ENCODE measurements around the gene RDX.

RDX gene

DNA sequence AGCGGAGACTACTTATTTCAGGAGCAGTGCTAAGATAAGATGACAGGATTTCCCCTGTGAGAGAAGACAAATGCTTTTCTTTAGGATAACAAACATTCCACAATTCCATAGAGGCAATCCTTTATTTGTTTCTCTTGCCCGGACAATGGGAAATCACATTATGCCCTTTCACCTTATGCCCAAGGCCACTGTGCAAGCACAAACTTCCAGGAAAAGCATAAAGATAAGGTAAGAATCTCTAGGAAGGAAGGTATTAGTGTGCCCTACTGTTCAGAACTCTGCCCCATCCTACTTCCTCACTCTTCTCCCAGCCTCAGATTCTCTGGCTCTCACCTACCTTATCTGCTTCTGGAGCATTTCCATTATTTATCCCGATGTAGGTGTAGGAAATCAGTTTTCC, 23.1 kb upstream of the RDX start:
- no peaks in the 10 kb centered on the region for H4K20me1 ChIP-seq (ENCODE audit: control insufficient read depth, insufficient read depth, low read depth, low read length)
- H3K79me2 ChIP-seq (ENCODE audit: control insufficient read depth, low read length): no peaks in the 10 kb centered on the region
- H3K9me3 ChIP-seq (ENCODE audit: control insufficient read depth, insufficient read depth, low read length): no peaks in the 10 kb centered on the region
- no peak overlapping the region for H3K27ac ChIP-seq (ENCODE audit: low read depth, low read length)
- TF ChIP-seq, protein P1, sequence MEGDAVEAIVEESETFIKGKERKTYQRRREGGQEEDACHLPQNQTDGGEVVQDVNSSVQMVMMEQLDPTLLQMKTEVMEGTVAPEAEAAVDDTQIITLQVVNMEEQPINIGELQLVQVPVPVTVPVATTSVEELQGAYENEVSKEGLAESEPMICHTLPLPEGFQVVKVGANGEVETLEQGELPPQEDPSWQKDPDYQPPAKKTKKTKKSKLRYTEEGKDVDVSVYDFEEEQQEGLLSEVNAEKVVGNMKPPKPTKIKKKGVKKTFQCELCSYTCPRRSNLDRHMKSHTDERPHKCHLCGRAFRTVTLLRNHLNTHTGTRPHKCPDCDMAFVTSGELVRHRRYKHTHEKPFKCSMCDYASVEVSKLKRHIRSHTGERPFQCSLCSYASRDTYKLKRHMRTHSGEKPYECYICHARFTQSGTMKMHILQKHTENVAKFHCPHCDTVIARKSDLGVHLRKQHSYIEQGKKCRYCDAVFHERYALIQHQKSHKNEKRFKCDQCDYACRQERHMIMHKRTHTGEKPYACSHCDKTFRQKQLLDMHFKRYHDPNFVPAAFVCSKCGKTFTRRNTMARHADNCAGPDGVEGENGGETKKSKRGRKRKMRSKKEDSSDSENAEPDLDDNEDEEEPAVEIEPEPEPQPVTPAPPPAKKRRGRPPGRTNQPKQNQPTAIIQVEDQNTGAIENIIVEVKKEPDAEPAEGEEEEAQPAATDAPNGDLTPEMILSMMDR (IDR thresholded peaks at IDR 0.05; ENCODE audit: low read depth, low read length, poor library complexity, severe bottlenecking): no peak
- no peak for TF ChIP-seq EZH2phosphoT487 (IDR thresholded peaks at IDR 0.05; ENCODE audit: borderline replicate concordance, low read length)
- H3K4me2 ChIP-seq (ENCODE audit: low read length): no peak overlapping the region
- H3K9me2 ChIP-seq (replicated peaks; ENCODE audit: control insufficient read depth, low read length): no peaks in the 10 kb centered on the region
- H3K4me3 ChIP-seq (ENCODE audit: low read length): no peak overlapping the region
- H3K4me1 ChIP-seq (ENCODE audit: control insufficient read depth, low read length): peaks cover 15% of the 10 kb centered on the region
- H3K27me3 ChIP-seq (ENCODE audit: control insufficient read depth, low read length): 0 out of 2 replicates have a peak, but pooled peaks cover 2% of the 10 kb centered on the region
- no peaks in the 10 kb centered on the region for H3K36me3 ChIP-seq (ENCODE audit: control insufficient read depth, low read length)
- H3F3A ChIP-seq (ENCODE audit: control insufficient read depth, insufficient read depth): no peaks in the 10 kb centered on the region

DNA sequence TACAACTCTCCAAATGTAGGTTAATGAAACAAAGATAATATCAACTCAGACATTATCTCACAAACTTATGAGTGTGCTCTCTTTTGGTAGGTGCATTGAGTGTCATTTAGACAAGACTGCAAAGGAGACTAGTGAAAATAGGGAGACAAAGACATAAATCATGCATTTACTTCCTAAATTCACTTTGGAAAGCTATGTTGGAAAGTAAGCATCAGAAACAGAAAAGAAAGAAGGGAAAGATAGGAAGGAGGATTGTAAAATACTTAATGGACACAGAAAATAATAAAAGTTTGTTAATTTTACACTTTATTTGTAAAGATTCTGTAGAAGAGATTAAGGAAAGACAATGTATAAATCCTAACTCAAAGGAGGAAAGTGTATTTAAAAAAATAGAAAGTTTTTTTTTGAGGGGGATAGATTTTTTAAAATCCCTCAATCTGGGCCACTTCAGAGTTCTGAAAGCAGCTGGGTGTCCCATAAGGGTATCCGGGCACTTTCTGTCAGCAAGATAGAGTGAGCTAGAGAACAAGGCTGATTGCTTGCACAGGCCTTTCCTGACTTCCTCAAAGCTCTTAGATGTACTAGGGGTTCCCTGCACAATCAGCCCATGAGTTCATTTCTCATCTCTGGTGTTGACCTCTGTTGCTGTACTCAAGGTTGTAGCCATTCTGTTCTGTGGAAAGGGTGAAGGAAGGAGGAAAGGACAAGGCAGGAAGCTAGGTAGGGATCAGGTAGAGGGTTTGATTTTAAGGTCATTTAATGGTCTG, 22.4 kb upstream of the RDX start:
- no peaks in the 10 kb centered on the region for H3F3A ChIP-seq (ENCODE audit: control insufficient read depth, insufficient read depth)
- H3K79me2 ChIP-seq (ENCODE audit: control insufficient read depth, low read length): no peaks in the 10 kb centered on the region
- no peak overlapping the region for H3K4me2 ChIP-seq (ENCODE audit: low read length)
- no peak overlapping the region for H3K27ac ChIP-seq (ENCODE audit: low read depth, low read length)
- no peaks in the 10 kb centered on the region for H3K36me3 ChIP-seq (ENCODE audit: control insufficient read depth, low read length)
- no peaks in the 10 kb centered on the region for H3K9me2 ChIP-seq (replicated peaks; ENCODE audit: control insufficient read depth, low read length)
- 0 out of 2 replicates have a peak, but pooled peaks cover 2% of the 10 kb centered on the region for H3K27me3 ChIP-seq (ENCODE audit: control insufficient read depth, low read length)
- no peaks in the 10 kb centered on the region for H4K20me1 ChIP-seq (ENCODE audit: control insufficient read depth, insufficient read depth, low read depth, low read length)
- no peak overlapping the region for H3K4me3 ChIP-seq (ENCODE audit: low read length)
- TF ChIP-seq, protein P1 (IDR thresholded peaks at IDR 0.05; ENCODE audit: low read depth, low read length, poor library complexity, severe bottlenecking): no peak
- TF ChIP-seq EZH2phosphoT487 (IDR thresholded peaks at IDR 0.05; ENCODE audit: borderline replicate concordance, low read length): no peak
- peaks cover 15% of the 10 kb centered on the region for H3K4me1 ChIP-seq (ENCODE audit: control insufficient read depth, low read length)
- H3K9me3 ChIP-seq (ENCODE audit: control insufficient read depth, insufficient read depth, low read length): no peaks in the 10 kb centered on the region

DNA sequence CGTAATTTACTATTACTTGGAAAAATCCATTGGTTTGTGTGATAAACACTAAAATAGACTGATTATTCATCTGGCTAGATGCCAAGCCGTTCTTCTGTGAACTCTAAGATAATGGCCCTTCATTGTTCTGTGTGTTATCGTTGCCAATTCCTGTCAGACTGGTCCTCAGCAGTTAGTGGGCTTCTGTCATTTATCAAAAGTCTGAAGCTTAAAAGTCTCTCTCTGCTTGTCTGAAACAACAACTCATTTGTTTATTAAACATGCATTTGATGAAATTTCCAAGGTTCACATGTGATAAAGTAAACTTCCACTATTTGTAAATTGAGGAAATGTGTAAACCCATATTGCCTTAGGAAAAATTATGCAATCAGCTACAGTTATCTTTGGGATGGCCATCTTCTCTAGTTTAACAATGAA, 21.1 kb upstream of the RDX start:
- no peak overlapping the region for H3K4me3 ChIP-seq (ENCODE audit: low read length)
- no peaks in the 10 kb centered on the region for H3K9me2 ChIP-seq (replicated peaks; ENCODE audit: control insufficient read depth, low read length)
- H4K20me1 ChIP-seq (ENCODE audit: control insufficient read depth, insufficient read depth, low read depth, low read length): no peaks in the 10 kb centered on the region
- H3F3A ChIP-seq (ENCODE audit: control insufficient read depth, insufficient read depth): no peaks in the 10 kb centered on the region
- no peak for TF ChIP-seq EZH2phosphoT487 (IDR thresholded peaks at IDR 0.05; ENCODE audit: borderline replicate concordance, low read length)
- TF ChIP-seq, protein P1 (IDR thresholded peaks at IDR 0.05; ENCODE audit: low read depth, low read length, poor library complexity, severe bottlenecking): no peak
- H3K27me3 ChIP-seq (ENCODE audit: control insufficient read depth, low read length): 0 out of 2 replicates have a peak, but pooled peaks cover 2% of the 10 kb centered on the region
- no peaks in the 10 kb centered on the region for H3K79me2 ChIP-seq (ENCODE audit: control insufficient read depth, low read length)
- H3K4me2 ChIP-seq (ENCODE audit: low read length): peak overlapping the region; percentile 3; the same call in 1 of the 2 replicates
- H3K36me3 ChIP-seq (ENCODE audit: control insufficient read depth, low read length): no peaks in the 10 kb centered on the region
- H3K9me3 ChIP-seq (ENCODE audit: control insufficient read depth, insufficient read depth, low read length): no peaks in the 10 kb centered on the region
- no peak overlapping the region for H3K27ac ChIP-seq (ENCODE audit: low read depth, low read length)
- H3K4me1 ChIP-seq (ENCODE audit: control insufficient read depth, low read length): peaks cover 15% of the 10 kb centered on the region

All from DOHH2 (cell line).